HT-29 (cell line): ENCODE measurements around the gene MAP2. TPM values are rescaled to one million over a fixed set of nuclear protein-coding genes. Genes with fewer than 3 reads are reported as not detected.

Experiments
- DNase-seq: peaks from one replicate; pipeline ENCODE4 v3.0.0-alpha.2; 2015; ENCODE audit warnings: low spot score
- total RNA-seq: library from RNA; depleted of rRNA; stranded (reverse); fragments of >200 nt; shearing (Covaris generic); gene quantifications from 2 replicates; pipeline ENCODE4 v1.2.3, GENCODE V29; 2014

The MAP2 gene
- total RNA-seq, 1 experiment from 2014 or later, result 1.4 TPM

- DNase-seq, result no peak
Observed at GRCh38 chr2:209702775-209703174, 278.9 kb downstream of the MAP2 start.

- no peak for DNase-seq
Observed at GRCh38 chr2:209713219-209713618, 289.4 kb downstream of the MAP2 start.

GRCh38 chr2:209719034-209719433, 295.2 kb downstream of the MAP2 start:
- no peak for DNase-seq

- no peak for DNase-seq
Observed at GRCh38 chr2:209721497-209721896, 297.6 kb downstream of the MAP2 start.

DNA sequence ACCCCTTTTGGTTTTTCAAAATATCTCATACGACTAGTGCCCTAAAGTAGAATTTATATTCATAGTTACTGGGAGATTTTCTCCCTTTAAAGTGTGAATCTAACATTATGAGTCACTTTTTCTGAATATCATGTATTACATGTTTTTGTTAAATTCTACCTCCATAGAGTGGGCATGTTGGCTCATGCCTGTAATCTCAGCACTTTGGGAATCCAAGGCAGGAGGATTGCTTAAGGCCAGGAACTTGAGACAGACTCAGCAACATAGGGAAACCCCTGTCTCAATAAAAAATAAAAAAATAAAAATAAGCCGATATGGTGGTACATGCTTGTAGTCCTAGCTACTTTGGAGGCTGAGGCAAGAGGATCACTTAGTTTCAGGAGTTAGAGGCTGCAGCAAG, 302.5 kb downstream of the MAP2 start:
- DNase-seq, result no peak

GRCh38 chr2:209727077-209727476, 303.2 kb downstream of the MAP2 start:
- peak; percentile 5 for DNase-seq

DNA sequence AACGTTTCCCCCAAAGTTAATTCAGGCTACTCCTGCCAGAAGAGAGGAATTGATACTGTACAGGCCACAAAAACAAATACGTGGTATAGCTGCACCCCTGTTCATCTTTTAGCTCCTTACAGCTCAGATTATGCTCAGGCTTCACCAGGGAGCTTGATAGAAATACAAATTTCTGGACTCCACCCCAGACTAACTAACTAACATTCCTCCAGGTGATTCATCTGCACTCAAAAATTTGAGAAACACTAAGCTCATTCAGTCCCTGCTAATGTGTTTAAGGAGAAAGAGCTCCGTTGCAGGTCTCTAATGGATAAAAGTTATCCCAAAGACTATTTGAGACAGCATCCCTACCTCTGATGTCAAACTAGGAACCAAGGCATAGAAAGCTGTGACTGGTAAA, 311.0 kb downstream of the MAP2 start:
- DNase-seq, result no peak

DNA sequence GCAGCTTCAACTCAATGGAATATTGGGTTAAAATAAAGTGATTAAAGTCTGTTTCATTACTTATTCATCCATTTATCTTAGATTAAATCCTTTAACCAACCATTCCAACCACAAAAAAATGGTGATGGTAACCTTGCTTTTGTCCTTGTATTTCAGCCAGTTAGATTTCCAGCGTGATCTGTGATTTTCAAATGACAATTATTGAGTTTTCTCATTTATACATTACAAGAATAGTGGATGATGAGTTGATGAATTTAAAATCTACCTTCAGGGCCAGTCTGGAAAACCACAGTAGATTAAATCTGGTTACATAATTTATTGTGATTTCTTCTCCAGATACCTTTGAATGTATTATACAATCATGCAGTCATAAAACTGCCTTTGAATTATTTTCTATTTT, 318.1 kb downstream of the MAP2 start:
- DNase-seq, result no peak

- DNase-seq, result no peak
Observed at GRCh38 chr2:209753020-209753419, 329.2 kb downstream of the MAP2 start.

GRCh38 chr2:209757163-209757562, 333.3 kb downstream of the MAP2 start:
- DNase-seq, result no peak

- DNase-seq, result no peak
Observed at GRCh38 chr2:209761566-209761965, 337.7 kb downstream of the MAP2 start.

GRCh38 chr2:209762563-209762962, 338.7 kb downstream of the MAP2 start:
- no peak for DNase-seq

DNA sequence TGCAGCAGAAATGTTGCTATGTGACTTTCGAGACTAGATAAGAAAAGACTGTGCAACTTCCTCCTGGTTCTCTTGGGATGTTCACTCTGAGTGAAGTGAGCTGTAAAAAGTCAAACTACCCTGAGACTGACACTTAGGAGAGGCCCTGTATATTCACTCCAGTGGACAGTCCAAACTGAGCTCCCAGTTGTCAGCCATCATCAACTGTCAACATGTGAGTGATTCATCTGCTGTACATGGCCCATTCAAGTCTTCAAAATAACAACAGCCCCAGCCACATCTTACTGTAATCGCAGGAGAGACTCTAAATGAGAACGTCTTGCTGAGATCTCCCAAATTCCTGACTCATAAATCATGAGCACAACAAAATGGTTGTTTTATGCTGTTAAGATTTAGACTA, 339.3 kb downstream of the MAP2 start:
- DNase-seq, result no peak

- DNase-seq, result no peak
Observed at GRCh38 chr2:209766613-209767012, 342.8 kb downstream of the MAP2 start.

DNA sequence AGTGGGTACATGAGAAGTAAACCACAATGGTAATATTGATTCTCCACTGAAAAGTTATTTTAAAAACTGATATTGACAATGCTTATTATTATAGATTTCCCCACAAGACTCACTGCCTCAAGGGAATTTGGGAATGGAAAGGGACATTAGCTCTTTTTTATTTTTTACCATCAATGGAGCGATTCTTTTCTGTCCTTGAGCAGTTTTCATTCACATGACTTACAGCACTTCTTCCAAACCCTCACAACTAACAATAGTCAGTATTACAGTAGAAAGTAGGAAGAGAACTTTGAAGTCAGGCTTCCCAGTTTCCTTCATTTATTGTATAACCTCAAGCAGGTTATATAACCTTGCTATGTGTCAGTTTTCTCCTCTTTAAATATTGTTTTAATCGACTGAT, 343.5 kb downstream of the MAP2 start:
- DNase-seq, result no peak

GRCh38 chr2:209768557-209768956, 344.7 kb downstream of the MAP2 start:
- no peak for DNase-seq

GRCh38 chr2:209771474-209772289, 347.8 kb downstream of the MAP2 start, which contains the start of gene UNC80:
UNC80 (plus strand) TSS chr2:209771832; CDS start chr2:209772073, 241 bp downstream.
- DNase-seq, result no peak

- DNase-seq, result no peak
Observed at GRCh38 chr2:209772290-209772685, 348.4 kb downstream of the MAP2 start.

- peak; percentile 53 for DNase-seq
Observed at GRCh38 chr2:209773377-209773776, 349.5 kb downstream of the MAP2 start.
